Measurements from ENCODE around the gene GDF7. TPM values are rescaled to one million over a fixed set of nuclear protein-coding genes. Genes with fewer than 3 reads are reported as not detected.

The GDF7 gene
- total RNA-seq, 1 experiment from 2014 or later: 0.04 TPM

GRCh38 chr2:20645301-20645701 lies 21.6 kb upstream of the GDF7 start:
- Histone ChIP-seq H3K79me2 (ENCODE audit: insufficient read depth, low read length) (no peaks in the 10 kb centered on the region), H3K23me2 (ENCODE audit: insufficient read length, low read depth, low read length, poor library complexity, severe bottlenecking) (no peaks in the 10 kb centered on the region), H3K56ac (ENCODE audit: insufficient read length, low read depth, low read length) (no peak overlapping the region), H2BK12ac (ENCODE audit: insufficient read length, low read depth, low read length) (no peak overlapping the region), H3K27ac (ENCODE audit: insufficient read length, low read depth, low read length) (no peak overlapping the region), H4K91ac (ENCODE audit: insufficient read length, low read depth, low read length) (no peak overlapping the region), H3K9me3 (ENCODE audit: control insufficient read depth, low read depth, low read length) (no peaks in the 10 kb centered on the region), H2BK15ac (ENCODE audit: low read depth, low read length) (no peak overlapping the region), H2AFZ (ENCODE audit: low read length) (no peak overlapping the region), H4K5ac (ENCODE audit: insufficient read length, low read depth, low read length) (no peak overlapping the region), H2BK5ac (ENCODE audit: insufficient read length, low read length) (no peak overlapping the region), H3K79me1 (ENCODE audit: insufficient read depth, low read depth, low read length, poor library complexity, severe bottlenecking) (no peaks in the 10 kb centered on the region), H3K23ac (ENCODE audit: insufficient read length, low read depth, low read length) (no peak overlapping the region), H4K8ac (replicated peaks; ENCODE audit: insufficient read length, low read depth, low read length) (no peak overlapping the region), H3K4ac (ENCODE audit: low read depth, low read length) (no peak overlapping the region), H4K20me1 (ENCODE audit: control insufficient read depth, insufficient read depth, insufficient read length) (no peaks in the 10 kb centered on the region), H3K4me2 (ENCODE audit: insufficient read depth, insufficient read length, low read length) (no peak overlapping the region), H3K14ac (ENCODE audit: insufficient read depth, low read length) (no peak overlapping the region), H3K27me3 (ENCODE audit: insufficient read depth, low read length) (no peaks in the 10 kb centered on the region), H3K4me1 (ENCODE audit: insufficient read depth, low read length) (no peaks in the 10 kb centered on the region; the same call in 1 of the 2 replicates), H3K18ac (ENCODE audit: insufficient read length, low read depth, low read length) (no peak overlapping the region), H2BK120ac (ENCODE audit: low read depth, low read length, poor library complexity, severe bottlenecking) (no peak overlapping the region), H2BK20ac (ENCODE audit: low read depth, low read length, poor library complexity, severe bottlenecking) (no peak overlapping the region), H3K9ac (ENCODE audit: extremely low read depth, insufficient read length, low read length) (no peak overlapping the region), H3T11ph (ENCODE audit: low read length) (no peak overlapping the region), H2AK5ac (ENCODE audit: insufficient read length, low read length) (no peak overlapping the region)
- Mint-ChIP-seq H3K9me3 (no peaks in the 10 kb centered on the region; a peak in 1 of 5 replicates), H3K4me3 (no peak overlapping the region), H3K27ac (no peak overlapping the region), H3K4me1 (peaks cover 17 to 18% of the 10 kb centered on the region in 2 experiments), H3K36me3 (ENCODE audit: insufficient read depth in 1 of 3, low read depth in 3 of 3) (peaks cover 0 to 13% (median 2%) of the 10 kb centered on the region in 3 experiments; a peak in 3 of 7 replicates), H3K27me3 (ENCODE audit: low read depth) (peaks cover 15% of the 10 kb centered on the region)
- TF ChIP-seq CTCF (conservative IDR thresholded peaks at IDR 0.05): no peak
- no peak for DNase-seq
- no CpG with 5 or more reads among the region's 14 CpGs for WGBS (ENCODE audit: extremely low coverage, insufficient read length, low lambda C conversion rate)

Data from H9 (cell line).